HG03045 (cell line): ENCODE results near the gene SEM1.
A peak's percentile ranks its signal among the peaks of the same experiment; 100 is the strongest.
"Not testable (repeated sequence)": the region's sequence is repeated elsewhere in the genome, so short reads cannot be mapped to it uniquely, and the experiment has no call there.

ENCODE experiments used
- ATAC-seq: cut with Tn5 transposase; IDR thresholded peaks from one replicate; pipeline ENCODE4 v1.9.1; 2021; ENCODE audit warnings: mild to moderate bottlenecking, moderate library complexity; ENCODE audit not compliant: unreplicated experiment

SEM1 gene

DNA sequence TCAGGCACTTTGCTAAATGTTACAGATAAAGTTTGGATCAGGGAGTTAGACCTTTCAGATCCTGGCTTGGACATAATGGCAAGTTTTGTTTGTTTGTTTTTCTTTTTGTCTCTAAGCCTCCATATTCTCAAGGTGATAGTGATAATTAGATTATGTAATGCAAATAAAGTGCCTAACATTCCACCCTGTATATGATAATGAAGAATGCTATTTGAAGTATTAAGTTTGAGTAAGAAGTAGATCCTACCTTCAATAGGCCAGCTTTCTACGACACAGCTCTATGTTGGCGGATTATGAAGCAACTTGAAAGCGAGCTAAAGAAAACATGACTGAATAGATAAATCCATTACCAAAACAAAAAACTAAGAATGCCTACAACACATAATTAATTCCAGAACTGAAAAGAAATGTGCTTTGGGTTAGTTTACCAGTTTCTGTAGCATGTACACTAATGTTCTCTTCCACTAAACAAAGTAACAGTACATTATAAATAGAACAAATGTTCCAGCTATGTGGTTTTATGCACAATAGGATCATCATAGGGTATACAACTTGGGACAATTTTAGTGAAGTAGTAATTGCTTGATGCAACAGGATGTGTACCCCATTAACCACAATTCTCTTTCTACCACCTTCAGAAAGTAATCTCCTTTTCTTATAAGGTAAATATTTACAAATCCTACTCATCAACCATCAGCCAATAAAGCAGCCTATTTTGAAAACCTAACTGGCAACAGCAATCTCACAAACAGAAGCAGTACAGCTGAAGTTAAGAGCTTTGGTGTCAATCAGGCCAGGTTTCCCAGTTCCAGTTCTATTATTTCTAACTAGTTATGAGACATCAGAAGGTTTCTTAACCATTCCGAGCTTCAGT lies 1.5 kb downstream of the SEM1 start:
- no peak for ATAC-seq

DNA sequence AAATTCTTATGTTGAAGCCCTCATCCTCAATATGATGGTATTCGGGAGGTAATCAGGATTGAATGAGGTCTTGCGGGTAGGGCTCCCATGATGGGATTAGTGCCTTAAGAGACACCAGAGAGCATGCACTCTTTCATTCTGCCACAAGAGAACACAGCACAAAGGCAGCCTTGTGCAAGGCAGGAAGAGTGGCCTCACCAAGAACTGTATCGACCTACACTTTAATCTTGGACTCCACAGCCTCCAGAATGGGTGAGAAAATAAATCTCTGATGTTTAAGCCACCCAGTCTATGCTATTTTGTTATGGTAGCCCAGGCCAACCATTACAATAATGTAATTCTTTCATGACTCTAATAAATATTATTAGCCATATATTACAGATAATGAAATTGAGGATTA lies 8.4 kb downstream of the SEM1 start:
- ATAC-seq, result no peak

DNA sequence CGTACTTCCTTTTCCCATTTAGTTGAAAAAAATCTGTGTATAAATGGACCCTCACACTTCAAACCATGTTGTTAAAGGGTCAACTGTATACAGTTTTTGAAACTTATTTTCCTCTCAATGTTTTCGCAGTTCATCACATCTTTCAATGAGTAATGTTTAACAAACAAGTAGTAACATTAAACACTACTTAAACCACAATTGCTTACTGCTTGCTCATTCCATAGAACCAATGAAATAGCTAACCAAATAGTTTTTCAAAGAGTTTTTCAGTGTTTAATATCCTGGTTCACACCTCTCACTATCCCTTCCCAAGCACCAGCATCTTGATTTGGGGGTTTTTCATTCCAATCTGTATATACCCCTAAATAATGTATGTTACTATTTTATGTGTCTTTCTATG lies 9.1 kb downstream of the SEM1 start:
- no peak for ATAC-seq

DNA sequence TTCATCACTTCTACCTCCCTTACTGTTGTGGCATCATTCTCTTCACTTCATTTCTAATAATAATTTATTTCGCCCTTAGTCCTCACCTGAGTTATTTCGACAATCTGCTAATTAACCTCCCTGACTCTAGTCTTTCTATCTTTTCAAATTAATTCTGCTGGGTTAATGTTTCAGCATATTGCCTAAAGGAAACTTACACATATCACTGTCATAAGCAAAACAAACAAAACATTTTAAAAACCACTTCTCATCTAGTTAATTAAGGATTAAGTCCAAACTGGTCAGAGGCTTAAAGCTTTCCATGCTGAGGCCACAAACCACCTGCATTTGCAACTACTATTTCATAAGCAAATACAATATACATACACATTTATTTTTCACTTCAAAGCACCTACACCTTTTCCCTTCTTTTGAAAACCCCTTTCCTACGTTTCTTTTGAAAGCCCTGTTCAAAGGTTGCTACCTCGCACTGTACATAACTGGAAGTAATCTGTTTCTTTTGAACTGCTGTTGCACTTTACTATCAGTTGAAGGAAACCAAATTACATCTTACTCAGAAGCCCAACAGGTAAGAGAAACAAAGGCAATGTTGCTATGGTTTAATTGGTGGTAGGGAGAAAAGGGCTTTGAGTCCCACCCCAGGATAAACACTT lies 10.3 kb downstream of the SEM1 start:
- no peak for ATAC-seq

DNA sequence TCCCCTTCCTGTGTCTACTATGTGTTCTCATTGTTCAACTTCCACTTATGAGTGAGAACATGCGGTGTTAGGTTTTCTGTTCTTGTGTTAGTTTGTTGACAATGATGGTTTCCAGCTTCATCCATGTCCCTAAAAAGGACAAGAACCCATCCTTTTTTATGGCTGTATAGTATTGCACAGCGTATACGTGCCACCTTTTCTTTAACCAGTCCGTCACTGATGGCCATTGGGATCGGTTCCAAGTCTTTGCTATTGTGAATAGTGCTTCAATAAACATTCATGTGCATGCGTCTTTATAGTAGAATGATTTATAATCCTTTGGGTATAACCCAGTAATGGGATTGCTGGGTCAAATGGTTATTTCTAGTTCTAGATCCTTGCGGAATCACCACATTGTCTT lies 11.2 kb downstream of the SEM1 start:
- ATAC-seq, result not testable (repeated sequence)

DNA sequence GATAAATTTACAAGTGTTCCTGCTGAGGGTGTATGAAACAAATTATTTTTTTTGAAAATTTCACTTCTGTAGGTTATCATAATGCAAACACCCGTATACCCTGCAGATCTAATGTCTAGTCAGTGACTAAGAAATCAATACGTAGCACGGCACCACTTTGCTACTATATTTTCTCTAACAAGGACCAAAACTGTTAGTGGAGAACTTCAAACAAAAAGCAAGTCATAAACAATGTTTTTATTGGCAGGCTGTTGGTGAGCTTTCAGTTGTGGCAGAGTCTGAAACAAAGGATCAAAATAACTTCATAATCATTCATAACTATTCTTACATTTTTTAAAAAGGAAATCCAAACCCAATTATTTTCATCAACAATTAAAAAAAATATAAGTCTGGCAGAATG lies 11.8 kb downstream of the SEM1 start:
- ATAC-seq, result no peak

DNA sequence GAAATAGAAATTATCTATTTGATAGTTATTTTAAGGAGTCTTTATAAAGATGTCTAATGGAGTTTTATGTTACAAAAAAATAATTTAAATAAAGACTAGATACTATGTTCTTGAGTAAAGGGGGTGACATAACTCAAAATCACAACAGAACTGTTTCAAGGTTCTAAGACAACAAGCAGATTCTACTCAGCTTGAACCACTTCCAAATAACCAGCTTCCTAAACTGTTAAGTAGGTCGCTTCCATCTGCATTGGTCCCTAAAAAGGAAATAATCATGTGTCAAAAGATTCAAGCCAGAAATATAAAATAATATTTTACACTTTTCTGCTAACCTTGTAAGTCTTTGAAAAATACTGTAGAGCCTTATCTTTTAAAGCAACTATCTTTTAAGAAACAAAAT lies 14.1 kb downstream of the SEM1 start:
- ATAC-seq, result no peak

DNA sequence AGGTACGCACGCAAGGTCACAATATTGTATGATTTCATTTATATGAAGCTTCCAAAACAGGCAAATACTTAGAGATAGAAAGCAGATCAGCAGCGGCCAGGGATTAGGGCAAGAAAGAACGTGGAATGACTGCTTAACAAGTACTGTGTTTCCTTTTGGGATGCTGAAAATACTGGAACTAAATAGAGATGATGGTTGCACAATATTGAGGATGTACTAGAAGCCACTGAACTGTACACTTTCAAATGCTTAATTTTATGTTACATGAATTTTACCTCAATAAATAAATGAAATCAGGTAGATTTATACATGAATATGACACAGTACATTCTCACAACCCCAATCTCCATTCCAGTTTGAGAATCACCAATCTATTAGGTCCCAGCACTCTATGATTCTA lies 15.6 kb downstream of the SEM1 start:
- no peak for ATAC-seq

DNA sequence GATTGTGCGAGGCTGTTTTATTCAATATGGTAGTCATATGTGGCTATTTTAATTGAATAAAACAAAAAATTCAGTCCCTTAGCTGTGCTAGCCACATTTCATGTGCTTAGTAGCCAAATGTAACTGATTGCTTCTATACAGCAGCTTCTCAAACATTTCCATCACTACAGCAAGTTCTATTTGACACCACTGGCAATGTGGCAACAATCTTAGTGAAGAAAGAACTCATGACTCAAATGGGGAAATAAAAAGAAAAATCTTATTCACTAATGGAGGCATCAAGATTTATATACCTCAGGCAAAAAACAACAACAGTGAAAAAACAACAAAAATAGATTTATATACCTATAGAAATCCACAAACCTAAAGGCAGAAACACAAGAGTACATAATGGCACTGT lies 17.9 kb downstream of the SEM1 start:
- no peak for ATAC-seq

DNA sequence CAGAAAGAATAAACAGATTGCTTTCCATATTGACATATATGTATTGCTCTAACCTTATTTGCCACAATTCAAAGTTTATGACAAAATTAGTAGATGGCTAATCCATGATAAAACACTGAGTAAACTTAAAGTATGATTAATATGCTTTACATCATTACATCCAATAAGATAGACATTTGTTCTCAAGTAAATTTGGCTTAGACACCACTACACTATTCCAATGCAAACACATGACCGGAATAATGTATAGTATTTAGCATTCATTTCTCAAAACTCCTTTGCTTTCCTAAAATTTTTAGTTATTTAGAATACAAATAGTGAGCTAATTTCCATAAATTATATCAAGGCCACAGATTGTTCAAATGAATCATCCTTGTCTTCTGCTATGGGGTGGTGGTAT lies 20.2 kb downstream of the SEM1 start:
- no peak for ATAC-seq

DNA sequence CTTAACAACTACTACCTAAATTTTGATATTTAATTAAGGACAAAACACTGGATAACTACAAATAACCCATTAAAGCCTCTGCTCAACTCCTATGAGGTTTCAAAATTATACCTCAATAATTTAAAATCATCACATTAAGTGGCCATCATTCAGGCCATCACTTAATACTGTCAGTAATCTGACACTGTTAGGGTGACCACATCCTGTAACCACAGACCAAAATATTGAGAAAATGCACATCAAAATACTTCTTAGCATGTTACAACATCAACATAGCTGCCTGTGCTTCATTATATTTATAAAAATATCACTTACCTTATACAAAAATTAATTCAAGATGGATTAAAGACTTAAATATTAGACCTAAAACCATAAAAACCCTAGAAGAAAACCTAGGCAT lies 23.3 kb downstream of the SEM1 start:
- no peak for ATAC-seq

DNA sequence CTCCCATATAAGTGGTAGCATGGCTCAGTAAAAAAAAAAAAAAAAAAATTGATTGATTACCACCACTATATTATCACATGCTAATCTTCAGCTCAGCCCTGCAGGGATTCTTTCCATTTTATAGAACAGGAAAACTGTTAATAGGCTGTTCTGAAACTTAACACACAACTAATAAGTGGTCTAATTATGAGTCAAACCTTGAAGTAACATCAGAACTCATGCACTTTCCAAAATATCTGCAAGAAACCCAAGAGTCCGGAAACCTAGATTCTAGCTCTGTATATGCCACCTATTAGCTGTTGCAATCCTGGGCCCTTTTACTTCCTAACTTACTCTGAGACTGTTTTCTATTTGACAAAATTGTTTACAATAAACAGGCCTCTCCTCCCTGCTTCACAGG lies 23.9 kb downstream of the SEM1 start:
- ATAC-seq, result peak; percentile 86

DNA sequence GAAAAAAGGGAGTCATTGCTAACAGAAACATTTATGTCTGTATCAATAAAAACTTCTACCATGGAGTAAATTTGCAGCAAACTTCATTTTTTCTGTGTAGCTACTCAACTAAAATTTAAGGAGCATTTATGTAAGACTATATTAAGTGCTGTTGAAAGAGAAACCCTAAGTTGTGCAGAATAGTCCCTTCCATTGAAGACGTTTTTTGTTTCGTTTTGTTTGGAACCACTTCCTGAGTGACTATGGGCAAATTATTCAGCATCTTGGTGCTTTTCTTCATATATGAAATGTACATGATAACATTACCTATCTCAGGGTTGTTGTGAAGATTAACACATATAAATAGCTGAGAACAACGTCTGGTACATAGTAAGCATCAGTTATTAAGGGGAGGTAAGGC lies 24.3 kb downstream of the SEM1 start:
- peak; percentile 66 for ATAC-seq

DNA sequence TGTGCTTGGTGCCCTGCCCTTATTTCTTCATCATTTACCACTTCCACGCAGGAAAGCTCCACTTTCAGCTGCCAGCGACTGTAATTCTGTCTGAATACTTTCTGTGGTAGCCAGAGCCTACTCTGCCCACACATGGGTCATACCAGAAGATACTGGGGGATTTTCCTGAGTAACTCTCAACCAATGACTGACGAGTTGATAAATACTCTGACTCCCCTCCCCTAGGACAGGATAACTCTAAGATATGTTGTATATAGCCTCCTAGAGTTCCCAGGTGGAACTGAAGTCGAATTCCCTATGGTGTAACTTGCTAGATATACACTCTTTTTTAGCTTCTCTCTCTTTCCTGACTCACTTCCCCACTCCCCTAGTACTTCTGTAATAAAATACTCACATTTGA lies 29.8 kb downstream of the SEM1 start:
- ATAC-seq, result no peak

DNA sequence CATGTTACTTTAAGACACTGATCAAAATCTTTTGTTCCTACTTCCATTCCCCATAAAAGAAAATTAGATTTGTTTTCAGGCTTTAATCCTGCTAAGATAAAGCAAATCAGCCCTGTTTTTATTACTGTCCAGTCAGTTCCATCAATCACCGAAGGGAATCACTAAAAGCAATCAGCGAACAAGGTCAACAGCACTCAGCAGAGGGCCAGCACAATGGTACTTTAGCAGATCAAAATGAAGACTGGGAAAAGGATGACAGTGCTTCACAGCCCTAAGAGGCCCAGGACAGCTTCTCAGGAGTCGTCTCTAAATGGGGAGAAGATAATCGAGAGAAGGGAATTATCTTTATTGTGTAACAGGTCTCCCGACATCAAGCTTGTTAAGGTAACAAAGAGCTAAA lies 32.7 kb downstream of the SEM1 start:
- no peak for ATAC-seq

DNA sequence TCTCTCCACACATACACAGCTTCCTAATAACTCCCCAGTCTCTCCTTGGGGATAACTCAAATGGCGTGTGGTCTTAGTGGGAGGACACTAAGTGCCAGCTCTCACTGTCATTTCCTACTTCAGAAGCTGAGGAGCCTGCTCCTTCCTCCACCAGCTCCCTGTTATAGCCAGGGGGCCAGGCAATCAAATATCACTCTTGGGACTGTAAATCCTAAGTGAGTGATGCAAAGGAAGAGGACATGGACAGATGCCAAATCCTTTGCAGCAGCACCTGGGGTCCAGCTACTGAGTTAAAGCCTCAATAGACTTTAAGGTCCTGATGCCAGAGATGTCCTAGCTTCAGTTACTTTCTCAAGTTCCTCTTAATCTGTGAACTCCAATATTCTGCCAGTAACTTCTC lies 34.1 kb downstream of the SEM1 start:
- ATAC-seq, result no peak

DNA sequence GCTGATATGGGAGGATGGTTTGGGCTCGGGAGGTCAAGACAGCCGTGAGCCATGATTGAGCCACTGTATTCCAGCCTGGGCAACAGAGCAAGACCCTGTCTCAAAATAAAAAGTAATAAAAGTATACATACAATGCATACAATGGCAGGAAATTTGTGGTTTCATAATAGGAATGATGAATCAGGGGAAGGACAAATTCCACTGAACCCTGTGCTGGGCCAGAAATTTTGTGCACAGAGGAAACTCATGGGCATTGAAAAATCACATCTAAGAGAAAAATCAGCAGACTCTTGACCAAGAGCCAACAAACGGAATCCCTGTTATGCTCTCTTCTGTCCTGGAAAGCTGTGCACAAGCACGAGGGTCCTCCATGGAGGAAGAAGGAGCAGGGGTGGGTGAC lies 35.1 kb downstream of the SEM1 start:
- no peak for ATAC-seq

DNA sequence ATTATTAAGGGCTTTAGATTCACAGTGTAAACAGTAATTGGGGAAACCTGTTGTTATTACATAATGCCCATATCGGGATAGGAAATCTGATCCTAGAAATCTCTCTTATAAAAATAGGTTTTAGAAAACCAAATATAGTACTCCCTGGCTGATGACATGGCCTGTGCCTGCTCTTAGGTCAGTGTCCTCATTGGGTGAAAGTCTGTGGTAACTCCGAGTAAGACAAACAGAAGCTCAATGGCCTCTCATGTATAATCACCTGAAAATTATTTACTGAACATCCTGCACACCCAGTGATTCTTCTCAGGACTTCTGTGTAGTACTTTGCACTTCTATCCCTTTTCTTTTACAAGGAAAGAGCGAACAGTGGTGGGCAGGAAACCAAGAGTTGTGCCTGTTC lies 37.8 kb downstream of the SEM1 start:
- no peak for ATAC-seq

DNA sequence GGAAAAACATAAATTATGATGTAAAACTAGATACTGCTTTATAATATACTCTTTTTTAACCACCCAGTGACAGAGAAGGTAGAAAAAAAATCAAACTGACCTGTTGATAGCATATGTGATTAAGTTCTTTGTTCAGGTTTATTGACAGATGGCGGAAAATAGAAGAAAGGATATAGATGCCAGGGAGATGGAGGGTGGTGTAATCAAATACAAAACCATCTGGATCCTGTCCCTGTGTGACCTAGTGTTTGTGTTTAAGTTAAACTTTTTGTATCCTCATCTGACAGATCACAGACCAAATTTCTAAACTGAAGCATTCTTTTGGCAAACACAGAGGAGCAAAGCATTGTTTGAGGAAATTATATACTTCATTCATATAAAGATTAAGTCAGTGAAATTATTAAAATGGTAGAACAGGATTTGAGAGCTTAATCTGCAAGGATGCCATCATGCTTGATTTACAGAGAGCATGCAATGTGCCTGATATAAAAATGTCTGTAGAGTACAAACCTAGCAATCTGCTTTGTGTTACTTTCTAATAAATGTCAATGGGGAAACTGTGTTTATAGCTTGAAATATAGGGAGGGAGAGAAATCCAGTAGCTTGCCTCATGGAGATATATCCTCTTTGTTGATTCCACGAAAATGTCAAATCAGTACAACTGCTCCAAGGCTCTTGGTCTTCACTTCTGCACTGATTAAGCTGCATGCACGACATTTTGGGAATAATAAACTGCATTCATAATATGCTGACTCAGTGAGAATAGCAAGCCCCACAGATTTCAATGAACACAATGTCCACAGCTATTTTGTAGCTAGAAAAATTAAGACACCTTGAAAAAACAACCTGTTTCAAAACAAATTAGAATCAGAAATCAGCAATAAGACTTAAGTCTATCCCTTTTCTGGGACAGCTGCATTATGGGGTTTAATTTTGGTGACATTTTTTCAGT lies 39.0 kb downstream of the SEM1 start:
- ATAC-seq, result no peak

DNA sequence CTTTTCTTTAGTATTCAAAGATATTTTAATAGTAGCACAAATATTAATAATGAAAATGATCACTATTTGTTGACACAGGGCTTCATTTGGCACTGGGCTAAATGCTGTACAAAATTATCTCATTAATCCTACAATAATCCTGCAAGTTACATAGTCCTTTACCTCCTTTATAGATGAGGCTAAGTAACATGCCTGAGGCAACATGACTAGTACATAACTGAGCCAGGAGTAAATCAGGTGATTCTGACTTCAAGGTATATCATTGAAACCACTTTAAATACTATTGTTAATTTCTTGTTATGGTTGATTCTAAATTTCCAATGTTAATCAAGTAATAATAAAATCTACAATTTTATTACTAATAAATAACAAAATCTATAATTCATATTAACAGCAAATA lies 39.8 kb downstream of the SEM1 start:
- ATAC-seq, result no peak

DNA sequence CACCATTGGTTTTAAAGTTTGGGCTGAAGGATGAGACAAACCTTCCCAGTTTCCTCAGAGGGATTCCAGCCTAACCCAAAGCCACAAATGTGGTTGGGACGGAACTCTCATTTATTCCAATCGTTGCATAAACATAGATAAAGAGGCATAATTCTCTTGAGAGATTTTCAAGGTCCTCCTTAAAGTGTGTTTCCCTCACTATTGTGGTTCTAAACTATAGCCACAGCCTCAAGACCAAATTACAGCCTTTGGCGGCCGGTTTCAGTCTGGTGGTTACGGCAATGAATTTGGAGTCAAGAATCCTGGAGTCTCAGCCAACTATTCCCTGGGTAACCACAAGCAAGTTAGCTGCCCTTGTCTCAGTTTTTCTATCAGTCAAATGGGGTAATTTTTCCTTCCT lies 42.6 kb downstream of the SEM1 start:
- no peak for ATAC-seq

DNA sequence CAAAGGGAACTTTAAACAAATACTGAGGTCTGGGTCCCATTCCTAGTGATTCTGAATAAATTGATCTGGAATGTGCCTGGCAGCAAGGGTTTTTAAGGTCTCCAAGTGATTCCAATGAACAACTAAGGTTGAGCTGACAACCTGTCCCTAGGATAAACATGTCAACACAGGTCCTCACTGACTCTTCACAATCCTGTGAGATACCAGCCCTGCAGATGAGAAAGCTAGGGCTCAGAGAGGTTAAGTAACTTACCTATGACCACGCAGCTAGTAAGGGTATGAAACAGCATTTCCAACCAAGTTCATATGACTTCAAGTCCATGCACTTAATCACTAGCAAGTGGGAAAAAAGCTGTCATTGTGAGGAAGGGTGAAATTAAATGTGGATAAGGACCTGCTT lies 44.0 kb downstream of the SEM1 start:
- no peak for ATAC-seq
